GM12801 (cell line): ENCODE results near the gene PLA2G2F.

Experiments
- CTCF ChIP-seq: IDR thresholded peaks from one replicate; pipeline ENCODE4 v1.5.1; 2011; ENCODE audit warnings: control low read depth; ENCODE audit not compliant: insufficient read length; ENCODE audit errors: extremely low read depth

The PLA2G2F gene

GRCh38 chr1:20108366-20109123 lies 30.6 kb upstream of the PLA2G2F start:
- TF ChIP-seq CTCF, result no peak

- no peak for TF ChIP-seq CTCF
Measured at GRCh38 chr1:20109223-20109856, 29.8 kb upstream of the PLA2G2F start.

GRCh38 chr1:20110679-20111078 lies 28.4 kb upstream of the PLA2G2F start:
- no peak for TF ChIP-seq CTCF

GRCh38 chr1:20111452-20111851 lies 27.7 kb upstream of the PLA2G2F start:
- no peak for TF ChIP-seq CTCF

- no peak for TF ChIP-seq CTCF
Measured at GRCh38 chr1:20112279-20113000, 26.7 kb upstream of the PLA2G2F start.

GRCh38 chr1:20114021-20114648 lies 25.0 kb upstream of the PLA2G2F start:
- no peak for TF ChIP-seq CTCF

- no peak for TF ChIP-seq CTCF
Measured at GRCh38 chr1:20115479-20115878, 23.6 kb upstream of the PLA2G2F start.
